OCI-LY3 (cell line): Measurements from ENCODE around the gene TCF3.

Experiments
- H2AFZ ChIP-seq: fragments of 200-600, 300-600 bp; shearing (Covaris generic); 2 replicates; pipeline ENCODE4 v1.6.0; 2014; ENCODE audit warnings: antibody characterized with exemption, low read depth, low read length
- H3K27ac ChIP-seq: fragments of 200-600, 300-600 bp; sonication (generic); 2 replicates; pipeline ENCODE4 v1.5.1; 2014; ENCODE audit warnings: mild to moderate bottlenecking, low read length, moderate library complexity, mixed read lengths
- H3K27me3 ChIP-seq: fragments of 200-600, 300-600 bp; sonication (generic); 2 replicates; pipeline ENCODE4 v1.6.1; 2014; ENCODE audit warnings: low read depth, low read length, mixed read lengths
- H3K36me3 ChIP-seq: fragments of 200-600, 300-600 bp; sonication (generic); replicated peaks from 2 replicates; pipeline ENCODE3; 2014; ENCODE audit warnings: low read depth, low read length, mixed read lengths
- H3K4me1 ChIP-seq: fragments of 300-600, 200-600 bp; sonication (generic); 2 replicates; pipeline ENCODE4 v1.6.1; 2014; ENCODE audit warnings: low read length, mixed read lengths
- H3K4me2 ChIP-seq: fragments of 200-600, 300-600 bp; sonication (generic); 2 replicates; pipeline ENCODE4 v1.6.1; 2014; ENCODE audit warnings: low read length, mixed read lengths
- H3K4me3 ChIP-seq: fragments of 300-600, 200-600 bp; sonication (generic); 2 replicates; pipeline ENCODE4 v1.5.1; 2014; ENCODE audit warnings: antibody characterized with exemption, mild to moderate bottlenecking, low read length, moderate library complexity
- H3K79me2 ChIP-seq: fragments of 300-600, 200-600 bp; shearing (Covaris generic); 2 replicates; pipeline ENCODE4 v1.6.1; 2014; ENCODE audit warnings: mild to moderate bottlenecking, low read length, mixed read lengths
- H3K9ac ChIP-seq: fragments of 300-600, 200-600 bp; shearing (Covaris generic); 2 replicates; pipeline ENCODE4 v1.6.0; 2014; ENCODE audit warnings: mild to moderate bottlenecking, low read length, moderate library complexity
- H3K9me3 ChIP-seq: fragments of 200-600, 300-600 bp; shearing (Covaris generic); 2 replicates; pipeline ENCODE4 v1.6.1; 2014; ENCODE audit warnings: low read length, mixed read lengths; ENCODE audit not compliant: insufficient read depth
- H4K20me1 ChIP-seq: fragments of 200-600, 300-600 bp; sonication (generic); 2 replicates; pipeline ENCODE4 v1.6.1; 2016; ENCODE audit warnings: low read length, mixed read lengths; ENCODE audit not compliant: insufficient read depth
- EZH2phosphoT487 ChIP-seq: fragments of 200-600 bp; shearing (Covaris generic); IDR thresholded peaks from 2 replicates; pipeline ENCODE4 v1.6.1; 2018; ENCODE audit warnings: antibody characterized with exemption, mixed run types, low read depth
- TF ChIP-seq, protein P1 (sequence below): fragments of 200-600, 300-600 bp; sonication (generic); IDR thresholded peaks from 2 replicates; pipeline ENCODE4 v1.5.1; 2014; ENCODE audit warnings: antibody characterized with exemption, low read length, low read depth

The TCF3 gene

DNA sequence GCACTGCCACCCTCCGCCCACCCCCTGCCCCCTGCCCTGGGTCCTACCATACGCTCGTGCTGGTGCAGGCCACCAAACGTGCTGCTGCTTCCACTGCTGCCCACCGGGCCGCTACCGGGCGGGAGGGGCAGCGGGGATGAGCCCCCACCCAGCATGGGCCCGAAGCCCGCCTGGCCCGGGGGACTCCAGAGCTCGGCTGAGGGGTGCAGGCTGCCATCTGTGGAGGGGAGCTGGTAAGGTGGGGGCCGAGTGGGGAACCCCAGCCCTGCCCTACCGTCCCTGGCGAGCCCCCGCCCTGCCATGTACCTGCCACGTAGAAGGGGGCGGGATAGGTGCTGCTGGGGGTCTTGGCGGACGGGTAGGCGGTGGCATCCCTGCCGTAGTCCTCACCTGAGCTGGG, 30.4 kb downstream of the TCF3 start:
- Histone ChIP-seq H3K4me3 (no peak overlapping the region), H3K27ac (no peak overlapping the region), H3K4me2 (no peak overlapping the region), H3K4me1 (peaks cover 4% of the 10 kb centered on the region), H2AFZ (no peak overlapping the region), H3K9ac (no peak overlapping the region), H3K36me3 (peaks cover 79% of the 10 kb centered on the region), H3K27me3 (no peaks in the 10 kb centered on the region), H3K79me2 (peaks cover 10% of the 10 kb centered on the region; the same call in 1 of the 2 replicates), H3K9me3 (no peaks in the 10 kb centered on the region), H4K20me1 (peaks cover 42% of the 10 kb centered on the region)
- TF ChIP-seq, protein P1, sequence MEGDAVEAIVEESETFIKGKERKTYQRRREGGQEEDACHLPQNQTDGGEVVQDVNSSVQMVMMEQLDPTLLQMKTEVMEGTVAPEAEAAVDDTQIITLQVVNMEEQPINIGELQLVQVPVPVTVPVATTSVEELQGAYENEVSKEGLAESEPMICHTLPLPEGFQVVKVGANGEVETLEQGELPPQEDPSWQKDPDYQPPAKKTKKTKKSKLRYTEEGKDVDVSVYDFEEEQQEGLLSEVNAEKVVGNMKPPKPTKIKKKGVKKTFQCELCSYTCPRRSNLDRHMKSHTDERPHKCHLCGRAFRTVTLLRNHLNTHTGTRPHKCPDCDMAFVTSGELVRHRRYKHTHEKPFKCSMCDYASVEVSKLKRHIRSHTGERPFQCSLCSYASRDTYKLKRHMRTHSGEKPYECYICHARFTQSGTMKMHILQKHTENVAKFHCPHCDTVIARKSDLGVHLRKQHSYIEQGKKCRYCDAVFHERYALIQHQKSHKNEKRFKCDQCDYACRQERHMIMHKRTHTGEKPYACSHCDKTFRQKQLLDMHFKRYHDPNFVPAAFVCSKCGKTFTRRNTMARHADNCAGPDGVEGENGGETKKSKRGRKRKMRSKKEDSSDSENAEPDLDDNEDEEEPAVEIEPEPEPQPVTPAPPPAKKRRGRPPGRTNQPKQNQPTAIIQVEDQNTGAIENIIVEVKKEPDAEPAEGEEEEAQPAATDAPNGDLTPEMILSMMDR, result no peak
- TF ChIP-seq EZH2phosphoT487, result no peak

DNA sequence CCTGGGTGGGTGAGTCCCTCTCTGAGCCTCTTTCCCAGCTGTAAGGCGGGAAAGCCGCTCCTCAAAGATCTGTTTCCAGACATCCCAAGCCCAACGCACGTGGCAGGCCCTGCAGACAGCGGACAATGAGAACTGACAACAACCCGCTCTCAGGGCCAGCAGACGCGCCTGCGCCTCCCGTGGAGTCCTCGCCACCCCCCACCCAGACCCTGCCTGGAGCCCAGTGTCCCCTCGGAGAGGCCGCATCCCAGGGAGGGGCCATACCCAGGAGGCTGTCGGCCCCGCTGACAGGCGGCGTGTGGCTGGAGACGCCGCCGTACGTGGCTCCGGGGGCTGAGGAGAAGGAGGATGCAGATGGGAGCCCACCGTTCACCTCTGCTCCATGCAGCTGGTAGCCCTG, 30.8 kb downstream of the TCF3 start:
- Histone ChIP-seq H3K4me1 (peaks cover 7% of the 10 kb centered on the region), H3K36me3 (peaks cover 81% of the 10 kb centered on the region), H3K27me3 (no peaks in the 10 kb centered on the region), H3K79me2 (peaks cover 10% of the 10 kb centered on the region; the same call in 1 of the 2 replicates), H3K27ac (no peak overlapping the region), H3K9me3 (no peaks in the 10 kb centered on the region), H3K4me3 (no peak overlapping the region), H4K20me1 (peaks cover 46% of the 10 kb centered on the region), H3K9ac (no peak overlapping the region), H3K4me2 (no peak overlapping the region), H2AFZ (no peak overlapping the region)
- TF ChIP-seq EZH2phosphoT487, result no peak
- TF ChIP-seq, protein P1, result no peak

DNA sequence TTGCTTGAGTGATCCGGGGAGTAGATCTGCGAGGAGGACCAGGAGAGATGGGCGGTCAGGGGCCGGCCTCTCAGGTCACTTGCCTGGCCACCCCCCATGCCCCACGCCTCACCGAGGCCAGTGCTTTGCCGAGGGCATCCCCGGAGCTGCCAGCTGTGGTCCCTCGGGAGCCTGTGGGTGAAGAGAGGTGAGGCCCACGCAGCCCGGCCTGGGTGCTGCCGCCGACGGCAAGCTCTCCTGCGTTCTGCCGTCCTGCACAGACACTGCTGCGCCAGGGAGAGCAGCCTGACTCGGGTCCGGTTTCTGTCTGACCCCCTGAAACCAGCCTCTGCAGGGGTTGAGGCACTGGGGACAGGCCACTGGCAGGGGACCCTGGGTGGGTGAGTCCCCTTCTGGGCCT, 31.4 kb downstream of the TCF3 start:
- Histone ChIP-seq H3K27me3 (no peaks in the 10 kb centered on the region), H3K27ac (no peak overlapping the region), H3K9me3 (no peaks in the 10 kb centered on the region), H3K79me2 (peaks cover 10% of the 10 kb centered on the region; the same call in 1 of the 2 replicates), H3K4me1 (peaks cover 7% of the 10 kb centered on the region), H2AFZ (no peak overlapping the region), H3K4me2 (no peak overlapping the region), H3K9ac (no peak overlapping the region), H3K36me3 (peaks cover 81% of the 10 kb centered on the region), H3K4me3 (no peak overlapping the region), H4K20me1 (peaks cover 49% of the 10 kb centered on the region)
- no peak for TF ChIP-seq EZH2phosphoT487
- TF ChIP-seq, protein P1, result no peak

DNA sequence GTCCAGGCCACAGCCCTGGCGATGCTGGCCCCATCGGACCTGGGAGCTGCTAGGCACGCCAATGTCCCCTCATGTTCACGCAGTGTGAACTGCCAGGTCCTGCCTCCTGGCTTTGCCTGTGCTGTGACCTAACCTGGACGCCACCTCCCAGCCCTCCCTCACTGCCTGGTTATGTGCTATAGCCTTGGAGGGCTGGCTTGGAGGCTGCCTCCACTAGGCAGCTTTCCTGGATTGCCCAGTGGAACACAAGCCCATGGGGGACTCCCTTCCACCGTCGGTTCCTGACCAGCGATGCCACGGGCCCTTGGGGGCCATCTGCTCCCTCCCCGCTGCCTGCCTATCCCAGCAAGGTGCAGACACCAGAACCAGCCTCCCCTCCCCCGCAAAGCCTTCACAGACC, 31.9 kb downstream of the TCF3 start:
- Histone ChIP-seq H3K27me3 (no peaks in the 10 kb centered on the region), H3K4me3 (no peak overlapping the region), H3K4me1 (peaks cover 7% of the 10 kb centered on the region), H2AFZ (no peak overlapping the region), H3K4me2 (no peak overlapping the region), H4K20me1 (peaks cover 51% of the 10 kb centered on the region), H3K27ac (no peak overlapping the region), H3K36me3 (peaks cover 83% of the 10 kb centered on the region), H3K9ac (no peak overlapping the region), H3K9me3 (no peaks in the 10 kb centered on the region), H3K79me2 (peaks cover 10% of the 10 kb centered on the region; the same call in 1 of the 2 replicates)
- TF ChIP-seq, protein P1, result no peak
- TF ChIP-seq EZH2phosphoT487, result no peak
